ENCODE measurements around the gene VEZT.
A peak's percentile ranks its signal among the peaks of the same experiment; 100 is the strongest.

The VEZT gene

GRCh38 chr12:95207407-95207806 is 10.2 kb upstream of the VEZT start:
- no peaks in the 10 kb centered on the region for H4K20me1 ChIP-seq (ENCODE audit: insufficient read depth, low read length, poor library complexity, severe bottlenecking)
- no peaks in the 10 kb centered on the region for H3K79me2 ChIP-seq (ENCODE audit: insufficient read depth, low read length)
- no peaks in the 10 kb centered on the region for H3K36me3 ChIP-seq (ENCODE audit: insufficient read depth, low read length)
- H3K9ac ChIP-seq (ENCODE audit: low read depth, low read length, poor library complexity, severe bottlenecking): no peak overlapping the region
- no peaks in the 10 kb centered on the region for H3F3A ChIP-seq (ENCODE audit: low read depth)
- peaks cover 43% of the 10 kb centered on the region for H3K4me1 ChIP-seq (ENCODE audit: insufficient read depth, low read length, poor library complexity, severe bottlenecking)
- TF ChIP-seq CTCF (conservative IDR thresholded peaks at IDR 0.05; ENCODE audit: low read length): no peak
- no peak for TF ChIP-seq EZH2phosphoT487 (IDR thresholded peaks at IDR 0.05; ENCODE audit: borderline replicate concordance)
- H3K9me3 ChIP-seq (ENCODE audit: insufficient read depth, low read depth, low read length): no peaks in the 10 kb centered on the region
- no peak overlapping the region for H2AFZ ChIP-seq (ENCODE audit: low read length)
- no peaks in the 10 kb centered on the region for H3K9me2 ChIP-seq (replicated peaks; ENCODE audit: low read depth, low read length)
- no peak overlapping the region for H3K4me2 ChIP-seq (ENCODE audit: low read depth, low read length, poor library complexity, severe bottlenecking)
- no peaks in the 10 kb centered on the region for H3K27me3 ChIP-seq (ENCODE audit: insufficient read depth, low read length, poor library complexity, severe bottlenecking)
- H3K4me3 ChIP-seq (ENCODE audit: low read length, poor library complexity, severe bottlenecking): no peak overlapping the region

GRCh38 chr12:95208678-95209077 is 8.9 kb upstream of the VEZT start:
- Histone ChIP-seq H2AFZ (ENCODE audit: low read length) (no peak overlapping the region), H3K4me1 (ENCODE audit: insufficient read depth, low read length, poor library complexity, severe bottlenecking) (peaks cover 34% of the 10 kb centered on the region), H3K79me2 (ENCODE audit: insufficient read depth, low read length) (peaks cover 5% of the 10 kb centered on the region; the same call in 1 of the 2 replicates), H3F3A (ENCODE audit: low read depth) (no peaks in the 10 kb centered on the region), H3K9me2 (replicated peaks; ENCODE audit: low read depth, low read length) (no peaks in the 10 kb centered on the region), H3K4me2 (ENCODE audit: low read depth, low read length, poor library complexity, severe bottlenecking) (no peak overlapping the region), H4K20me1 (ENCODE audit: insufficient read depth, low read length, poor library complexity, severe bottlenecking) (no peaks in the 10 kb centered on the region), H3K36me3 (ENCODE audit: insufficient read depth, low read length) (no peaks in the 10 kb centered on the region), H3K9me3 (ENCODE audit: insufficient read depth, low read depth, low read length) (no peaks in the 10 kb centered on the region), H3K27me3 (ENCODE audit: insufficient read depth, low read length, poor library complexity, severe bottlenecking) (no peaks in the 10 kb centered on the region), H3K4me3 (ENCODE audit: low read length, poor library complexity, severe bottlenecking) (no peak overlapping the region), H3K9ac (ENCODE audit: low read depth, low read length, poor library complexity, severe bottlenecking) (no peak overlapping the region)
- TF ChIP-seq EZH2phosphoT487 (IDR thresholded peaks at IDR 0.05; ENCODE audit: borderline replicate concordance) (no peak), CTCF (conservative IDR thresholded peaks at IDR 0.05; ENCODE audit: low read length) (no peak)

GRCh38 chr12:95212586-95212985 is 5.0 kb upstream of the VEZT start:
- Histone ChIP-seq H3K4me3 (ENCODE audit: low read length, poor library complexity, severe bottlenecking) (no peak overlapping the region), H3K79me2 (ENCODE audit: insufficient read depth, low read length) (peaks cover 14% of the 10 kb centered on the region), H3K4me1 (ENCODE audit: insufficient read depth, low read length, poor library complexity, severe bottlenecking) (peaks cover 28% of the 10 kb centered on the region), H3K9me2 (replicated peaks; ENCODE audit: low read depth, low read length) (no peaks in the 10 kb centered on the region), H3K27me3 (ENCODE audit: insufficient read depth, low read length, poor library complexity, severe bottlenecking) (no peaks in the 10 kb centered on the region), H3K36me3 (ENCODE audit: insufficient read depth, low read length) (no peaks in the 10 kb centered on the region), H3K9me3 (ENCODE audit: insufficient read depth, low read depth, low read length) (no peaks in the 10 kb centered on the region), H4K20me1 (ENCODE audit: insufficient read depth, low read length, poor library complexity, severe bottlenecking) (peaks cover 4% of the 10 kb centered on the region), H3F3A (ENCODE audit: low read depth) (no peaks in the 10 kb centered on the region), H3K9ac (ENCODE audit: low read depth, low read length, poor library complexity, severe bottlenecking) (no peak overlapping the region), H3K4me2 (ENCODE audit: low read depth, low read length, poor library complexity, severe bottlenecking) (peak overlapping the region; percentile 29), H2AFZ (ENCODE audit: low read length) (no peak overlapping the region)
- TF ChIP-seq EZH2phosphoT487 (IDR thresholded peaks at IDR 0.05; ENCODE audit: borderline replicate concordance) (no peak), CTCF (conservative IDR thresholded peaks at IDR 0.05; ENCODE audit: low read length) (no peak)
